T-cell (primary cell): Measurements from ENCODE around the gene DHX57. TPM values are rescaled to one million over a fixed set of nuclear protein-coding genes. Genes with fewer than 3 reads are reported as not detected.

ENCODE experiments used
- ATAC-seq, 4 experiments: fragments of 200-7000 bp in 3 of 4; fragments of 150-1000 bp in 1 of 4; cut with Tn5 transposase; replicated peaks in 1 of 4; 1 replicate in 3 of 4; 2 replicates in 1 of 4; pipeline ENCODE4 v1.10.0; 2021; ENCODE audit warnings: moderate library complexity in 3 of 4, mild to moderate bottlenecking in 2 of 4, moderate number of reproducible peaks in 1 of 4
- CTCF ChIA-PET, 2 donors: fragments of 300-600 bp; sonication (Branson Sonifier 250); formaldehyde crosslinking; loops; one replicate each; lab custom pipeline; 2022; ENCODE audit warnings: antibody characterized with exemption in 2 of 2; lab: Charles Lee
- POLR2A ChIA-PET, 2 donors: fragments of 300-600 bp; sonication (Branson Sonifier 250); formaldehyde crosslinking; loops; one replicate each; lab custom pipeline; 2022; ENCODE audit warnings: antibody characterized with exemption in 2 of 2; lab: Charles Lee
- DNase-seq, 35 experiments: peaks; one replicate each; pipeline versions ENCODE4 v3.0.0 to v3.0.0-alpha.2; 2013 to 2023
- H3K27ac ChIP-seq: one replicate; pipeline ENCODE4 v1.5.1; 2013; ENCODE audit warnings: low read length
- H3K27me3 ChIP-seq, 2 experiments: replicated peaks in 1 of 2; 1 replicate in 1 of 2; 2 replicates in 1 of 2; pipeline versions ENCODE4 v1.6.1 to v1.7.0; 2013; ENCODE audit warnings: low read length in 1 of 2, mixed read lengths in 1 of 2; ENCODE audit not compliant: control insufficient read depth in 2 of 2, insufficient read depth in 2 of 2; ENCODE audit errors: extremely low read depth in 1 of 2
- H3K36me3 ChIP-seq, 2 donors: 1 replicate in 1 of 2; 2 replicates in 1 of 2; pipeline versions ENCODE4 v1.6.1 to v1.7.0; 2013; ENCODE audit warnings: low read length in 1 of 2; ENCODE audit not compliant: control insufficient read depth in 2 of 2, insufficient read depth in 1 of 2; ENCODE audit errors: extremely low read depth in 1 of 2
- H3K4me1 ChIP-seq, 2 experiments: 1 replicate in 1 of 2; 2 replicates in 1 of 2; pipeline versions ENCODE4 v1.6.1 to v1.7.0; 2013; ENCODE audit warnings: low read length in 2 of 2, mixed read lengths in 1 of 2; ENCODE audit not compliant: insufficient read depth in 2 of 2, control insufficient read depth in 1 of 2; ENCODE audit errors: extremely low read depth in 1 of 2
- H3K4me3 ChIP-seq, 2 donors: 1 replicate in 1 of 2; 2 replicates in 1 of 2; pipeline versions ENCODE4 v1.5.1 to v1.7.0; 2013; ENCODE audit warnings: mild to moderate bottlenecking in 2 of 2, low read length in 1 of 2, moderate library complexity in 1 of 2; ENCODE audit not compliant: control insufficient read depth in 1 of 2; ENCODE audit errors: extremely low read depth in 1 of 2
- H3K9me3 ChIP-seq: 2 replicates; pipeline ENCODE4 v1.7.0; 2013
- H3K27ac Mint-ChIP-seq, 2 donors: one replicate each; pipeline ENCODE4 v1.8.0; 2020 to 2021; ENCODE audit warnings: mild to moderate bottlenecking in 2 of 2, mixed read lengths in 2 of 2
- H3K27me3 Mint-ChIP-seq, 2 donors: one replicate each; pipeline ENCODE4 v1.8.0; 2021 to 2022; ENCODE audit warnings: mixed read lengths in 2 of 2
- H3K36me3 Mint-ChIP-seq: one replicate; pipeline ENCODE4 v1.8.0; 2021; ENCODE audit warnings: mixed read lengths
- H3K4me1 Mint-ChIP-seq, 3 donors: one replicate each; pipeline ENCODE4 v1.8.0; 2020 to 2022; ENCODE audit warnings: mixed read lengths in 3 of 3, mild to moderate bottlenecking in 1 of 3
- H3K4me3 Mint-ChIP-seq, 3 donors: one replicate each; pipeline ENCODE4 v1.8.0; 2020 to 2022; ENCODE audit warnings: mild to moderate bottlenecking in 3 of 3, mixed read lengths in 3 of 3, moderate library complexity in 3 of 3
- H3K9me3 Mint-ChIP-seq, 3 donors: one replicate each; pipeline ENCODE4 v1.8.0; 2020 to 2022; ENCODE audit warnings: mixed read lengths in 3 of 3
- WGBS: methylation state at CpG from one replicate; pipeline ENCODE4 v1.1.5; 2013; ENCODE audit warnings: missing lambda C conversion rate; ENCODE audit not compliant: insufficient coverage; 5-methylcytosine and 5-hydroxymethylcytosine counted together
- total RNA-seq, 35 experiments: library from RNA in 6 of 35; stranded (reverse) in 6 of 35; fragments of 120-200 nt in 1 of 35; gene quantifications; one replicate each; pipeline versions ENCODE4 v1.2.1 to v1.2.4 and lab custom pipeline; 2013 to 2026

Gene DHX57
- total RNA-seq, 5 donors from 2014 or later (not counting 1 experiment from before 2014, with no cell fraction given) = 14.2 to 20.5 (median 16.0) TPM

DNA sequence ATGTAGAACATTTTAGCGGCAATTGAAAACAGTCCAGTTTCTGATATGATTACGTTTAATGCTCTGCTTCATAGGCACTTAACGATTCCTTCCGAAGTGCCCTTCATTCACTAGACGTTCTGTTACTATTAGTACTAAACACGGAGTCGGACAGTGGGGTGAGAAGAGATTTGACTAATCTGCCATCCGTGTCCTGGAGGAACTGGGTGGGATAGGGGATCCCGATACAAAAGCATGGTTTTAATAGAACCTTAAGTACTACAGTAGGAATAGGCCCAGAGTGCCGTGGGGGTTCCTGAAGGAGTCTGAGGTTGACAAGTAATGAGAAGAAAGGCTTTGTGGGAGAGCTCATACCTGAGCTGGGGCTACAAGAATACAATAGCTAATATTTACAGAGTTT is 673 bp upstream of the DHX57 start:
- H3K4me3 Mint-ChIP-seq = peak overlapping the region; percentile 95 to 99 (median 95)
- H3K27ac ChIP-seq = no peak overlapping the region
- H3K27me3 ChIP-seq = no peaks in the 10 kb centered on the region
- peak overlapping the region; percentile 82 to 88 for H3K27ac Mint-ChIP-seq
- H3K4me1 Mint-ChIP-seq = peaks cover 25 to 43% (median 40%) of the 10 kb centered on the region in 3 donors
- no peaks in the 10 kb centered on the region for H3K36me3 ChIP-seq
- H3K9me3 Mint-ChIP-seq = peaks cover 0 to 11% (median 1%) of the 10 kb centered on the region in 3 donors
- DNase-seq = peak in 1 of 35 experiments; percentile 2
- no peak for ATAC-seq
- H3K4me1 ChIP-seq = peaks cover 7 to 10% of the 10 kb centered on the region in 2 experiments
- H3K36me3 Mint-ChIP-seq = peaks cover 16% of the 10 kb centered on the region
- ChIA-PET POLR2A (interaction anchor here (0.5 to 1.8 kb wide), 4 partner anchors 70 to 359 kb away, joined by 3 to 13 read pairs (median 6); partner anchors contain the start of gene SRSF7 (in 1 of the 2)), CTCF (interaction anchor here in 1 of 2 donors (1.0 kb wide), 1 partner anchor 294 kb away, joined by 3 read pairs; no protein-coding TSS in a partner anchor)
- H3K9me3 ChIP-seq = peaks cover 2% of the 10 kb centered on the region
- H3K27me3 Mint-ChIP-seq = no peaks in the 10 kb centered on the region
- 75% methylated on average over 6 of the region's 10 CpGs for WGBS
- H3K4me3 ChIP-seq = peak overlapping the region; percentile 79 to 88

DNA sequence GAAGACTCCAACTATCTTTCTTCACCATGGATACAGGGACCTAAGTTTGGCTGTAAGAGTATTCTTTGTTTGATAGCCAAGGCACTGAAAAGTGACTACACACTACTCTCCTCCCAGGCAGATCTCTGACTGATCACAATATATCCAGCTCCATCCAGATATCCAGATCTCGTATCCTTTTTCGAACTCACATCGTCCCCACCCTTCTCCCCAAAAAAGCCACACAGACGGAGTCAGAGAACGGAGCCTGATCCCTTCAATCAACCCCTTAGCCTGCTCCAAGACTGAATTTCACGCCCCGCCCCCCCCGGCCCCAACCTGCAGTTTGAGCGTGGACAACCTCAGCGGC is 533 bp downstream of the DHX57 start:
- POLR2A ChIA-PET = interaction anchor here in 1 of 2 donors (0.6 kb wide), 2 partner anchors 69 to 1973 kb away, joined by 3 read pairs; no protein-coding TSS in a partner anchor

GRCh38 chr2:38873763-38874162 is 2.0 kb downstream of the DHX57 start:
- DNase-seq = no peak
- peaks cover 0 to 3% of the 10 kb centered on the region in 2 donors for H3K36me3 ChIP-seq
- ChIA-PET POLR2A (interaction anchor here in 1 of 2 donors (0.7 kb wide), 4 partner anchors 9 to 183 kb away, joined by 3 to 5 read pairs (median 4); no protein-coding TSS in a partner anchor), CTCF (interaction anchor here in 1 of 2 donors (0.6 kb wide), 1 partner anchor 9 kb away, joined by 4 read pairs; no protein-coding TSS in a partner anchor)
- Mint-ChIP-seq H3K4me1 (peaks cover 25 to 43% (median 40%) of the 10 kb centered on the region in 3 donors), H3K36me3 (peaks cover 30% of the 10 kb centered on the region), H3K4me3 (peak overlapping the region in 1 of 3 donors; percentile 99), H3K27me3 (no peaks in the 10 kb centered on the region), H3K27ac (no peak overlapping the region), H3K9me3 (peaks cover 5 to 24% (median 14%) of the 10 kb centered on the region in 3 donors)
- no CpG with 5 or more reads among the region's 5 CpGs for WGBS
- ATAC-seq = no peak
- H3K9me3 ChIP-seq = peaks cover 2% of the 10 kb centered on the region
- no peaks in the 10 kb centered on the region for H3K27me3 ChIP-seq
- H3K4me3 ChIP-seq = no peak overlapping the region
- H3K4me1 ChIP-seq = peaks cover 7 to 10% of the 10 kb centered on the region in 2 experiments
- H3K27ac ChIP-seq = no peak overlapping the region

More for the DNA sequence above, 533 bp downstream of the DHX57 start:
- Histone ChIP-seq H3K27me3 (no peaks in the 10 kb centered on the region), H3K4me1 (peaks cover 7 to 10% of the 10 kb centered on the region in 2 experiments), H3K9me3 (peaks cover 2% of the 10 kb centered on the region), H3K27ac (peak overlapping the region; percentile 49), H3K4me3 (peak overlapping the region; percentile 79 to 88), H3K36me3 (no peaks in the 10 kb centered on the region)
- Mint-ChIP-seq H3K27ac (peak overlapping the region; percentile 82 to 88), H3K27me3 (no peaks in the 10 kb centered on the region), H3K9me3 (peaks cover 2 to 15% (median 5%) of the 10 kb centered on the region in 3 donors), H3K36me3 (peaks cover 18% of the 10 kb centered on the region), H3K4me3 (peak overlapping the region; percentile 95 to 99 (median 95)), H3K4me1 (peaks cover 25 to 43% (median 40%) of the 10 kb centered on the region in 3 donors)
- CTCF ChIA-PET = interaction anchor here in 1 of 2 donors (1.0 kb wide), 1 partner anchor 293 kb away, joined by 3 read pairs; no protein-coding TSS in a partner anchor
- 2% methylated on average over 7 of the region's 10 CpGs for WGBS
- DNase-seq (no peak), ATAC-seq (no peak)

DNA sequence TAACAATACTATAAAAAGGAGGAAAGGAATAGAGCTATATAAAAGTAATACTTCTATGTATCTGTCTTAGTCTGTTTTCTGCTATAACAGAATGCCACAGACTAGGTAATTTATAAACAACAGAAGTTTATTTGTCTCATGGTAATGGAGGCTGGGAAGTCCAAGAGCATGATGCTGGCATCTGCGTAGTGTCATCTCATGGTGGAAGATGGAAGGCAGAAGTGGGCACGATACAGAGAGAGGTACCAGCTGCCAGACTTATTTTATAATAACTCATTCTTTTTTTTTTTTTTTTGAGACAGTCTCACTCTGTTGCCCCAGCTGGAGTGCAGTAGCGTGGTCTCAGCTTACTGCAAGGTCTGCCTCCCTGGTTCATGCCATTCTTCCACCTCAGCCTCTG is 4.3 kb downstream of the DHX57 start:
- Mint-ChIP-seq H3K27me3 (no peaks in the 10 kb centered on the region), H3K4me1 (peaks cover 19 to 39% (median 35%) of the 10 kb centered on the region in 3 donors), H3K9me3 (peaks cover 5 to 24% (median 14%) of the 10 kb centered on the region in 3 donors), H3K27ac (no peak overlapping the region), H3K4me3 (no peak overlapping the region), H3K36me3 (peaks cover 46% of the 10 kb centered on the region)
- Histone ChIP-seq H3K4me1 (peaks cover 6 to 10% of the 10 kb centered on the region in 2 experiments), H3K27me3 (no peaks in the 10 kb centered on the region), H3K4me3 (no peak overlapping the region), H3K27ac (no peak overlapping the region), H3K9me3 (peaks cover 2% of the 10 kb centered on the region), H3K36me3 (peaks cover 0 to 14% of the 10 kb centered on the region in 2 donors)
- POLR2A ChIA-PET = no interaction called here
- ATAC-seq (no peak), DNase-seq (no peak)
- no CpG with 5 or more reads among the region's 3 CpGs for WGBS
- CTCF ChIA-PET = interaction anchor here in 1 of 2 donors (0.7 kb wide), 1 partner anchor 8 kb away, joined by 3 read pairs; no protein-coding TSS in a partner anchor

DNA sequence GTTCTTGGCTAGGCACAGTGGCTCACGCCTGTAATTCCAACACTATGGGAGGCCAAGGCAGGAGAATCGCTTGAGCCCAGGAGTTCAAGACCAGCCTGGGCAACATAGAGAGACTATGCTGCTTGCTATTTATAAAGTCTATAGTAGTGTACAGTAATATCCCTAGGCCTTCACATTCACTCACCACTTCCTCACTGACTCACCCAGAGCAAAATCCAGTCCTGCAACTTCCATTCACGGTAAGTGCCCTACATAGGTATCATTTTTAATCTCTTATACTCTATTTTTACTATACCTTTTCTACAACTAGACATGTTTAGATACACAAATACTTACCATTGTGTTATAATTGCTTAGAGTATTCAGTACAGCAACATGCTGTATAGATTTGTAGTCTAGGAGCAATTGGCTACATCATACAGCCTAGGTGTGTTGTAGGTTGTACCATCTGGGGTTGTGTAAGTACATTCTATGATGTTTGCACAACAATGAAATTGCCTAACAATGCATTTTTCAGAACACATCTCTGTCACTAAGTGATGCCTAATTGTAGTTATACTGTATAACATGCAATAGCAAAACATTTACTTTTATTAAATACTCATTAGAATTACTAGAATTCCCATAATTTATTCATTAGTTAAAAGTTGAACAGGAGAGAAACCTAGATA is 8.8 kb downstream of the DHX57 start:
- Mint-ChIP-seq H3K36me3 (peaks cover 68% of the 10 kb centered on the region), H3K4me3 (no peak overlapping the region), H3K4me1 (peaks cover under 1 to 8% (median 7%) of the 10 kb centered on the region in 3 donors), H3K9me3 (peaks cover 5 to 15% (median 14%) of the 10 kb centered on the region in 3 donors), H3K27me3 (no peaks in the 10 kb centered on the region), H3K27ac (no peak overlapping the region)
- Histone ChIP-seq H3K4me1 (no peaks in the 10 kb centered on the region), H3K27me3 (no peaks in the 10 kb centered on the region), H3K4me3 (no peak overlapping the region), H3K9me3 (peaks cover under 1% of the 10 kb centered on the region), H3K36me3 (peaks cover 0 to 35% of the 10 kb centered on the region in 2 donors), H3K27ac (no peak overlapping the region)
- 100% methylated on average over 1 of the region's 3 CpGs for WGBS
- ATAC-seq (no peak), DNase-seq (no peak)
- POLR2A ChIA-PET = no interaction called here
- CTCF ChIA-PET = no interaction called here

DNA sequence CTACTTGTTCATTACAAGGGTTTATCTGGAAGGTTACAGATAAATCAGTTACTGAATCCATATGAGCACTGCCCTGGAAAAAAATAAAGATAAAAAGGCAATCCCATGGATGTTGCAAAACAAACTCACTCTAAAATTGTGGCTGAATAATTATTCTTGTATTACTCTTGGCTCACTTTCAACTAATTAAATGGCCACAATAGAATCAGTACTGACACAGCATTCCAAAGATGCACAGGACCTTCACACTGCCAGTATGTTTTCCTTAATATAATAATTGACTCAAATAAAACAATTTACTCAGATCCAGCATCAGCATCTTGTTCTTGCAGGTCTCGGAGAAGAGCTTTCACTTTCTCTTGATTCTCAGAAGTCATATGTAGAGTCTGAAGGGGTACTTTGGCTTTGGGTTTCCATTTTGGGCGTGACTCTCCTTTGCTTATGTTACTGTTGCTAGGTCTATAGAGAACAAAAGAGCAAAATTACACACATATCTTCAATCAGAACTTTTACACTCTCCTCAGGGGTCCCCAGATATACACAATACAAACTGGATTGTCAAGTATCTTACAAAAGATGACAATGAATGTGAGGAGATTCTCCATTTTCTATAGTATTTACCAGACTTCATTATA is 12.6 kb downstream of the DHX57 start:
- Histone ChIP-seq H3K27ac (no peak overlapping the region), H3K36me3 (peaks cover 0 to 54% of the 10 kb centered on the region in 2 donors), H3K9me3 (no peaks in the 10 kb centered on the region), H3K4me3 (no peak overlapping the region), H3K27me3 (no peaks in the 10 kb centered on the region), H3K4me1 (no peaks in the 10 kb centered on the region)
- H3K27ac Mint-ChIP-seq = no peak overlapping the region
- POLR2A ChIA-PET = no interaction called here
- no peak for ATAC-seq
- no CpG with 5 or more reads among the region's 2 CpGs for WGBS
- peaks cover 0 to 8% (median 7%) of the 10 kb centered on the region in 3 donors for H3K4me1 Mint-ChIP-seq
- H3K27me3 Mint-ChIP-seq = no peaks in the 10 kb centered on the region
- CTCF ChIA-PET = no interaction called here
- no peak overlapping the region for H3K4me3 Mint-ChIP-seq
- peaks cover 72% of the 10 kb centered on the region for H3K36me3 Mint-ChIP-seq
- no peak for DNase-seq
- H3K9me3 Mint-ChIP-seq = no peaks in the 10 kb centered on the region
